Cardiac fibroblast (primary cell): ENCODE measurements around the gene KDM3A.
A peak's percentile ranks its signal among the peaks of the same experiment; 100 is the strongest.

Experiments
- DNase-seq, 2 donors: peaks; one replicate each; pipeline versions ENCODE4 v3.0.0 to v3.0.0-alpha.2; 2010; ENCODE audit warnings: low read depth in 2 of 2
- H3K4me3 ChIP-seq, 2 donors: replicated peaks in 1 of 2; 1 replicate in 1 of 2; 2 replicates in 1 of 2; pipeline ENCODE4 v1.5.1; 2011; ENCODE audit warnings: low read depth in 2 of 2, low read length in 2 of 2, mild to moderate bottlenecking in 2 of 2, moderate library complexity in 1 of 2
- TF ChIP-seq, protein P1 (sequence below): IDR thresholded peaks from one replicate; pipeline ENCODE4 v1.5.1; 2011; ENCODE audit warnings: low read depth, mild to moderate bottlenecking, low read length, inconsistent platforms

The KDM3A gene

DNA sequence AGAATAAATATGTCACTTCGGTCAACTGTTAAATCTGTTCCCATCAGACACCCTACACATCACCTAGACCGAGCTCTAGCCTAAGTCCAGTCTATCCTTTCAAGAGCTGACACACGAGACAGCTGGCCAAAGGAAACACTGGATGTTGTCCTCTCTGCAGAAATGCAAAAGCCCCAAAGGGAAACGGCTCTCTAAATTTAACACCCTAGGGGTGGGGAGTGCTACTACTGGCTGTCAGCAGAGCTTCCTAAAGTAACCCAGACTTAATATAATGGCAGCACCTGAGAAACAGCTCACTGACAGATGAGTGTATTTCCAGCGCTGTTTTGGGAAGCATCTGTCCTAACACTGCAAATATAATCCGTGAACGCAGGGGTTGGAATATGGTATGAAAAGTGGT, 66.4 kb downstream of the KDM3A start:
- H3K4me3 ChIP-seq = no peak overlapping the region
- DNase-seq = no peak
- TF ChIP-seq, protein P1, sequence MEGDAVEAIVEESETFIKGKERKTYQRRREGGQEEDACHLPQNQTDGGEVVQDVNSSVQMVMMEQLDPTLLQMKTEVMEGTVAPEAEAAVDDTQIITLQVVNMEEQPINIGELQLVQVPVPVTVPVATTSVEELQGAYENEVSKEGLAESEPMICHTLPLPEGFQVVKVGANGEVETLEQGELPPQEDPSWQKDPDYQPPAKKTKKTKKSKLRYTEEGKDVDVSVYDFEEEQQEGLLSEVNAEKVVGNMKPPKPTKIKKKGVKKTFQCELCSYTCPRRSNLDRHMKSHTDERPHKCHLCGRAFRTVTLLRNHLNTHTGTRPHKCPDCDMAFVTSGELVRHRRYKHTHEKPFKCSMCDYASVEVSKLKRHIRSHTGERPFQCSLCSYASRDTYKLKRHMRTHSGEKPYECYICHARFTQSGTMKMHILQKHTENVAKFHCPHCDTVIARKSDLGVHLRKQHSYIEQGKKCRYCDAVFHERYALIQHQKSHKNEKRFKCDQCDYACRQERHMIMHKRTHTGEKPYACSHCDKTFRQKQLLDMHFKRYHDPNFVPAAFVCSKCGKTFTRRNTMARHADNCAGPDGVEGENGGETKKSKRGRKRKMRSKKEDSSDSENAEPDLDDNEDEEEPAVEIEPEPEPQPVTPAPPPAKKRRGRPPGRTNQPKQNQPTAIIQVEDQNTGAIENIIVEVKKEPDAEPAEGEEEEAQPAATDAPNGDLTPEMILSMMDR = no peak

DNA sequence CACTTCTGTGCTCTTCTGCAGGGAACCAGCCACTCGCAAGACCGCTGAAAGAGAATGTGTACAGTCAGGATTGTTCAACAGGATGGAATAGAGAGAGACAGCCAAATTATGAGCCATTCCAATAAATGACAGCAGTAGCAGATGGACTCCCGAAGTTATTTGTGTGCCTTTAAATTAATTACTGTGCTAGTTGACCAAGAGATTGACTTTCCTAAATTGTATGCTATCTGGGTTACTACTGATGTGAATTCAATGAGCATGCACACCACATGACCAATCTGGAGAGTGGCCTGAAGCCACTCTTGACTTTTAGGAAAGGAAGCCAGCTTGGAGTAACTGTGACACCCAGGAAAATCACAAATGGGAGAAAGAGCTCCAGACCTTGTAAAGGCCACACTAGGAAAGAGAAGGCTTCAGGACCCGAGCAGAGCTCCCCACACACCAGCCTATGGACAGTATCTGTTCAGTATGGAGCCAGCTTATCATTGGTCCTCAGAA, 69.3 kb downstream of the KDM3A start:
- H3K4me3 ChIP-seq = no peak overlapping the region
- DNase-seq = no peak
- TF ChIP-seq, protein P1 = no peak

DNA sequence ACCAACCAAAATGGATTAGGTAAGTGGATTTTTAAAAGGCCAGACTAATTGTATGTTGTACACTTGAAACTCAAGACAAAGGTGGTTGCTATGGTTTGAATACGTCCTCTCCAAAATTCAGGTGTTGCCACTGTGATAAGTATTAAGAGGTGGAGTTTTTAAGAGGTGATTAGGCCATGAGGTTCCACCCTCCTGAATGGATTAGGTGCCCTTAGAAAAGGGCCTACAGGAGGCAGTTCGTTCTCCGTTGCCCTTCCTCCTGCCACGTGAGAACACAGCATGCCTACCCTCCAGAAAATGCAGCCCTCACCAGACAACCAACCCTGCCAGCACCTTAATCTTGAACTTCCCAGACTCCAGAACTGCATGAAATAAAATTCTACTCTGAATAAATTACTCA, 70.9 kb downstream of the KDM3A start:
- TF ChIP-seq, protein P1 = no peak
- H3K4me3 ChIP-seq = no peak overlapping the region
- DNase-seq = no peak

DNA sequence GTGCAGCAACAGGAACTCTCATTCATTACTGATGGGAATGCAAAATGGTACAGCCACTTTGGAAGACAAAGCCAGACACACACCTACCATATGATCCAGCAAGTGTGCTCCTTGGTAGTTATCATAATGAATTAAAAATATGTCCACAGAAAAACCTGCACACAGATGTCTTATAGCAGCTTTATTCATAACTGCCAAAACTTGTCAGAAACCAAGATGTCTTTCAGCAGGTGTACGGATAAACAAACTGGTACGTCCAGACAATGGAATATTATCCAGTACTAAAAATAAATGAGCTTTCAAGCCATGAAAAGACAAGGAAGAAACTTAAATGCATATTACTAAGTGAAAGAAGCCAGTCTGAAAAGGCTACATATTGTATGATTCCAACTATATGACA, 71.7 kb downstream of the KDM3A start:
- no peak overlapping the region for H3K4me3 ChIP-seq
- TF ChIP-seq, protein P1 = no peak
- no peak for DNase-seq

DNA sequence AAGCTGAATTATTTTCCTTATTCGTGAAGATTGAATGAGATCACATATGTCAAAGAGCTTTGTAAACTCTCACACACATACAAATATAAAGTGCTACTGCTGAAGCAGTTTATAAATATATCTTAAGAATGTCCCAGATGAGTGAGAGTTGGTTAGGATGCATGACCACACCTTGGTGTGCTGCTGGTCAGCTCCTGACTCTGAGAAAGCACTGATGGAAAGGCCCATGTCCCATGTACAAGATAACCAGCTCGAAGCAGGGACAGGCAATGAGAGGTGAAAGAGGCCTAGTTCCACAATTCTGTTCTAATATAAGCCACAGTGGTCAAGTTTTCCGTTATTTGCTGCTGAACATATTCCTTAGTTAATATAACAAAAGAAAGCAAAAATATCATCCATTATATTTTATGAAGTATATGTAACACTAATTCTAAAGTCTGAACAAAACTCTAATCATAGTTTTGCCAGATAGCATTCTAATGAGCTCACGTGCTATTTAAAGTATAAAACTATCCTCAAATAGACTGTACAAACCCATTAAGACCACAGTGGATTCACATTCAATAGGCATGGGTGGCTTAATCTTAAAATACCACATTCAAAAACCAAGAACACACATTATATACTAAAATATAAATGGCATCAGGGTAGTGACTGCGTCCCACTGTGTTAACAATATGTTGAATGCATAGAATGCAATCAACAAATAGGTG, 72.9 kb downstream of the KDM3A start:
- TF ChIP-seq, protein P1 = no peak
- no peak overlapping the region for H3K4me3 ChIP-seq
- DNase-seq = no peak

DNA sequence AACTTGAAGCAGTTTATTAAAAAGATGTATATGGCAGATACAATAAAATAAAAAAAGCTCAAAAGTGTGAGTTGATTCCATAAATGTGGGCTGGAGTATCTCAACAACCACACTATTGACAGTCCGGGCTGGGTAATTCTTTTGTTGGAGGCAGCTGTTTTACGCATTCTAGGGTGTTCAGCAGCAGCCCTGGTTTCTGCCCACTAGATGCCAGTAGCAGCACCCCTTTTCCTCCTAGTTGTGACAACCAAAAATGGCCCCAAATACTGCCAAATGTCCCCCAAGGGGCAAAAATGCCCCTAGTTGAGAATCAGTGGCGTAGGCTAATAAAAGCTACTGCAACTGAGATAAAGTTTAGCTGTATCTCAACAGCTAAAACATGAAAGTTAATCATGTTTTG, 77.3 kb downstream of the KDM3A start:
- no peak overlapping the region for H3K4me3 ChIP-seq
- peak; percentile 30 to 42 for DNase-seq
- TF ChIP-seq, protein P1 = peak; percentile 49

DNA sequence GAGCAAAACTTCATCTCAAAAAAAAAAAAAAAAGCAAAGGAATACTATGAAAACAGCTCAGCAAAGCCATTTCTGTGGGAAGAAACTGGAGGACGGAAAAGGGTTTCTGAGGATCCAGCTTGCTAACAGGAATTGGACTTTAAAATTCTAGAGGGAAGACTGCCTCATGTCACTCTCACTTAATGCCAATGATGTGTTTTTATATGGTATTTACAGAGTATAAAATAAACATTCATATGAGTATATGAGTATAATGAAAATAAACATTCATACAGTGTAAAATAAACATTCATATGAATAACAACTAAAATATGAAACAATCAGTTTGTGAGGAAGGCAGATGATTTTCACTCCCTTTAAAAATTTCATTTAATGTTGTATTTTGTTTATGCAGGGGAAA, 78.2 kb downstream of the KDM3A start:
- DNase-seq = no peak

More for the DNA sequence above, 78.2 kb downstream of the KDM3A start:
- H3K4me3 ChIP-seq = no peak overlapping the region
- TF ChIP-seq, protein P1 = no peak
